Parathyroid adenoma (tissue), 2 donors: ENCODE measurements around the gene CIZ1.

Experiments
- H2AFZ ChIP-seq: fragments of 300-600 bp; sonication (generic); one replicate; pipeline ENCODE4 v1.7.0; 2017; ENCODE audit warnings: antibody characterized with exemption, mild to moderate bottlenecking
- H3K27ac ChIP-seq: fragments of 300-600 bp; sonication (generic); one replicate; pipeline ENCODE4 v1.7.0; 2017
- H3K27me3 ChIP-seq: fragments of 300-600 bp; sonication (generic); one replicate; pipeline ENCODE4 v1.7.0; 2017; ENCODE audit warnings: low read length; ENCODE audit not compliant: control insufficient read depth, insufficient read depth
- H3K36me3 ChIP-seq: fragments of 300-600 bp; sonication (generic); one replicate; pipeline ENCODE4 v1.7.0; 2017; ENCODE audit warnings: low read length; ENCODE audit not compliant: control insufficient read depth, insufficient read depth
- H3K4me1 ChIP-seq: fragments of 300-600 bp; sonication (generic); one replicate; pipeline ENCODE4 v1.7.0; 2017; ENCODE audit warnings: control low read depth
- H3K4me2 ChIP-seq: fragments of 300-600 bp; sonication (generic); one replicate; pipeline ENCODE4 v1.7.0; 2017; ENCODE audit warnings: low read length
- H3K4me3 ChIP-seq: fragments of 300-600 bp; sonication (generic); one replicate; pipeline ENCODE4 v1.7.0; 2017; ENCODE audit warnings: low read depth, low read length
- H3K79me2 ChIP-seq: fragments of 300-600 bp; sonication (generic); one replicate; pipeline ENCODE4 v1.7.0; 2017; ENCODE audit warnings: control low read depth
- H3K9ac ChIP-seq: fragments of 300-600 bp; sonication (generic); one replicate; pipeline ENCODE4 v1.7.0; 2017; ENCODE audit warnings: mild to moderate bottlenecking
- H3K9me3 ChIP-seq: fragments of 300-600 bp; sonication (generic); one replicate; pipeline ENCODE4 v1.7.0; 2017; ENCODE audit warnings: low read length; ENCODE audit not compliant: control insufficient read depth
- CTCF ChIP-seq: fragments of 300-600 bp; sonication (generic); IDR thresholded peaks from one replicate; pipeline ENCODE4 v1.7.0; 2017; ENCODE audit warnings: antibody characterized with exemption, mild to moderate bottlenecking
- donor health status: primary hyperparathyroidism.

Gene CIZ1

GRCh38 chr9:128121924-128122808 lies 69.2 kb downstream of the CIZ1 start:
- Histone ChIP-seq H3K9ac (no peak overlapping the region), H3K36me3 (no peaks in the 10 kb centered on the region), H3K27me3 (no peaks in the 10 kb centered on the region), H3K4me2 (no peak overlapping the region), H2AFZ (no peak overlapping the region), H3K27ac (no peak overlapping the region), H3K79me2 (no peaks in the 10 kb centered on the region), H3K4me1 (no peaks in the 10 kb centered on the region), H3K9me3 (no peaks in the 10 kb centered on the region), H3K4me3 (no peak overlapping the region)
- TF ChIP-seq CTCF = no peak

- TF ChIP-seq CTCF = no peak
- Histone ChIP-seq H3K4me2 (no peak overlapping the region), H3K9ac (no peak overlapping the region), H3K9me3 (no peaks in the 10 kb centered on the region), H3K27ac (no peak overlapping the region), H3K79me2 (no peaks in the 10 kb centered on the region), H3K4me3 (no peak overlapping the region), H2AFZ (no peak overlapping the region), H3K36me3 (no peaks in the 10 kb centered on the region), H3K4me1 (no peaks in the 10 kb centered on the region), H3K27me3 (no peaks in the 10 kb centered on the region)
Measured at GRCh38 chr9:128121466-128121810, 69.9 kb downstream of the CIZ1 start.

- Histone ChIP-seq H3K36me3 (no peaks in the 10 kb centered on the region), H3K4me2 (no peak overlapping the region), H3K4me1 (no peaks in the 10 kb centered on the region), H3K4me3 (no peak overlapping the region), H3K27me3 (no peaks in the 10 kb centered on the region), H3K9ac (no peak overlapping the region), H3K27ac (no peak overlapping the region), H2AFZ (no peak overlapping the region), H3K9me3 (no peaks in the 10 kb centered on the region), H3K79me2 (no peaks in the 10 kb centered on the region)
- TF ChIP-seq CTCF = no peak
Measured at GRCh38 chr9:128120741-128121465, 70.5 kb downstream of the CIZ1 start.

GRCh38 chr9:128120061-128120740 lies 71.2 kb downstream of the CIZ1 start:
- Histone ChIP-seq H3K9me3 (no peaks in the 10 kb centered on the region), H3K4me1 (no peaks in the 10 kb centered on the region), H3K79me2 (no peaks in the 10 kb centered on the region), H3K27me3 (no peaks in the 10 kb centered on the region), H3K9ac (no peak overlapping the region), H3K4me2 (no peak overlapping the region), H3K36me3 (no peaks in the 10 kb centered on the region), H3K27ac (no peak overlapping the region), H3K4me3 (no peak overlapping the region), H2AFZ (no peak overlapping the region)
- no peak for TF ChIP-seq CTCF
